HCT116 (cell line): ENCODE measurements around the gene VWC2L.

Source experiments
- EZH2phosphoT487 ChIP-seq: fragments of 200-600 bp; IDR thresholded peaks from 2 replicates; pipeline ENCODE4 v1.6.1; 2018; ENCODE audit warnings: antibody characterized with exemption, borderline replicate concordance
- RAD21 ChIP-seq: IDR thresholded peaks from 2 replicates; pipeline ENCODE4 v1.6.1; 2012; ENCODE audit warnings: low read depth, mild to moderate bottlenecking

DNA sequence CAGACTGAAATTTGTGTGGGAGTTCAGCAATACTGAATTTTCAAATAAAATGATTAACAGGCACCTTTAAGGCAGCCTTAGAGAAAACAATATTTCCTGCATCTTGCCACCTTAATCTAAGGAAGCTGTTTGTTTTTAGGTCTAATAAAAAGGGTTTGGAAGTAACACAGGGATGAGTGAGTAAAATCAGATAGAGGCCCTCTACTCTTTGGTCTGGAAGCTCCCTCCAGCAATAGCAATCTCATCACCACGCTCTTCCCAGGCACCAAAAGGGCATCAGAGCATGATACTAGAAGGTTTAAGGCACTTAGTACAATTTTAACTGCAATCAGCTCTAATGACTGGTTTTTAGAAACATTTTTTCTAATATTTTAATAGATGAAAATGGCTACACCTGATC is 155.6 kb downstream of the VWC2L start:
- TF ChIP-seq RAD21 (no peak), EZH2phosphoT487 (no peak)
